Thoracic aorta (tissue), 2 donors: ENCODE data around the gene CHN2. TPM values are rescaled to one million over a fixed set of nuclear protein-coding genes. Genes with fewer than 3 reads are reported as not detected.

Experiments used
- ATAC-seq: fragments of 150-250 bp; one replicate; pipeline ENCODE4 v1.8.0; 2017; ENCODE audit warnings: low read depth; ENCODE audit not compliant: insufficient number of reproducible peaks, low FRiP score
- DNase-seq: peaks from one replicate; pipeline ENCODE4 v3.0.0-alpha.2; 2020; ENCODE audit warnings: low spot score
- H3K27ac ChIP-seq, 2 donors: fragments of 200-600 bp; sonication (generic); 1 replicate in 1 of 2; 2 replicates in 1 of 2; pipeline ENCODE4 v1.5.1; 2016; ENCODE audit warnings: mild to moderate bottlenecking in 2 of 2, moderate library complexity in 2 of 2
- H3K27me3 ChIP-seq: fragments of 200-600 bp; sonication (generic); replicated peaks from 2 replicates; pipeline ENCODE4 v1.6.0; 2016; ENCODE audit warnings: mild to moderate bottlenecking; ENCODE audit not compliant: insufficient read depth
- H3K36me3 ChIP-seq: fragments of 200-600 bp; sonication (generic); one replicate; pipeline ENCODE4 v1.5.1; 2016
- H3K4me1 ChIP-seq, 2 donors: fragments of 200-600 bp; sonication (generic); 1 replicate in 1 of 2; 2 replicates in 1 of 2; pipeline versions ENCODE4 v1.5.1 to v1.6.0; 2016; ENCODE audit warnings: low read depth in 2 of 2, mild to moderate bottlenecking in 1 of 2; ENCODE audit not compliant: control insufficient read depth in 1 of 2
- H3K4me3 ChIP-seq: fragments of 200-600 bp; sonication (generic); 2 replicates; pipeline ENCODE4 v1.5.1; 2016; ENCODE audit warnings: mild to moderate bottlenecking
- H3K9me3 ChIP-seq: fragments of 200-600 bp; sonication (generic); 2 replicates; pipeline ENCODE4 v1.5.1; 2016
- CTCF ChIP-seq: fragments of 200-600 bp; sonication (generic); IDR thresholded peaks from one replicate; pipeline ENCODE4 v1.5.1; 2019; ENCODE audit warnings: antibody characterized with exemption
- total RNA-seq, 2 donors: library from RNA; depleted of rRNA; stranded (reverse); fragments of >200 nt; gene quantifications; one replicate each; pipeline versions ENCODE4 v1.1.0 to v1.2.3, GENCODE V29; 2016

CHN2 gene
- total RNA-seq, 2 donors from 2014 or later, result 22.6 to 44.7 TPM

- DNase-seq (no peak), ATAC-seq (no peak)
- TF ChIP-seq CTCF, result no peak
- Histone ChIP-seq H3K36me3 (no peaks in the 10 kb centered on the region), H3K27ac (no peak overlapping the region), H3K4me1 (no peaks in the 10 kb centered on the region), H3K9me3 (no peaks in the 10 kb centered on the region), H3K4me3 (no peak overlapping the region), H3K27me3 (no peaks in the 10 kb centered on the region)
Measured at GRCh38 chr7:29284696-29285443, 90.3 kb downstream of the CHN2 start.

GRCh38 chr7:29285444-29285793 is 90.8 kb downstream of the CHN2 start:
- H3K4me1 ChIP-seq, result no peaks in the 10 kb centered on the region
- H3K27ac ChIP-seq, result no peak overlapping the region
- ATAC-seq, result no peak
- no peak for DNase-seq
- no peak for TF ChIP-seq CTCF
- H3K4me3 ChIP-seq, result no peak overlapping the region
- no peaks in the 10 kb centered on the region for H3K9me3 ChIP-seq
- no peaks in the 10 kb centered on the region for H3K27me3 ChIP-seq
- no peaks in the 10 kb centered on the region for H3K36me3 ChIP-seq

DNA sequence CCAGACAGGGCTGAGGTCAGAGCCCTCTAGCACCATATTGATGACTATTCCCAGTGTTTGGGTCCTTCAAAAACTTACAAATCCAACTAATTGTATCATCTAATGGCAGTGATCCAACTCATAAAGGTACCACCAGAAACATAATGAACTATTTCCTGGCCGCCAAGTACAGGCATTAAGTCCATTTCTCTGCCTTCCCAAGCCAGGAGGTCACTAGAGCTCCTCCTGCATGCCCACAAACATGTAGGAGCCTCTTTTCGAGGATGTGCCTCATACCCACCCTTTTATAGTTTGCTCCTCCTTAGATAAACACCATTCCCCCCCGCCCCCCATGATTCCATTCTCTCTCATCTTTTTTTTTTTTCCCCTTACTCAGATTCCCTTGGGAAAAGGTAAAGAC is 91.3 kb downstream of the CHN2 start:
- ATAC-seq, result no peak
- H3K9me3 ChIP-seq, result no peaks in the 10 kb centered on the region
- H3K27ac ChIP-seq, result no peak overlapping the region
- no peak for TF ChIP-seq CTCF
- DNase-seq, result no peak
- H3K4me1 ChIP-seq, result no peaks in the 10 kb centered on the region
- H3K4me3 ChIP-seq, result no peak overlapping the region
- no peaks in the 10 kb centered on the region for H3K27me3 ChIP-seq
- no peaks in the 10 kb centered on the region for H3K36me3 ChIP-seq

GRCh38 chr7:29287366-29287765 is 92.8 kb downstream of the CHN2 start:
- TF ChIP-seq CTCF, result no peak
- DNase-seq (no peak), ATAC-seq (no peak)
- Histone ChIP-seq H3K27me3 (no peaks in the 10 kb centered on the region), H3K4me3 (no peak overlapping the region), H3K27ac (no peak overlapping the region), H3K4me1 (no peaks in the 10 kb centered on the region), H3K9me3 (no peaks in the 10 kb centered on the region), H3K36me3 (no peaks in the 10 kb centered on the region)

DNA sequence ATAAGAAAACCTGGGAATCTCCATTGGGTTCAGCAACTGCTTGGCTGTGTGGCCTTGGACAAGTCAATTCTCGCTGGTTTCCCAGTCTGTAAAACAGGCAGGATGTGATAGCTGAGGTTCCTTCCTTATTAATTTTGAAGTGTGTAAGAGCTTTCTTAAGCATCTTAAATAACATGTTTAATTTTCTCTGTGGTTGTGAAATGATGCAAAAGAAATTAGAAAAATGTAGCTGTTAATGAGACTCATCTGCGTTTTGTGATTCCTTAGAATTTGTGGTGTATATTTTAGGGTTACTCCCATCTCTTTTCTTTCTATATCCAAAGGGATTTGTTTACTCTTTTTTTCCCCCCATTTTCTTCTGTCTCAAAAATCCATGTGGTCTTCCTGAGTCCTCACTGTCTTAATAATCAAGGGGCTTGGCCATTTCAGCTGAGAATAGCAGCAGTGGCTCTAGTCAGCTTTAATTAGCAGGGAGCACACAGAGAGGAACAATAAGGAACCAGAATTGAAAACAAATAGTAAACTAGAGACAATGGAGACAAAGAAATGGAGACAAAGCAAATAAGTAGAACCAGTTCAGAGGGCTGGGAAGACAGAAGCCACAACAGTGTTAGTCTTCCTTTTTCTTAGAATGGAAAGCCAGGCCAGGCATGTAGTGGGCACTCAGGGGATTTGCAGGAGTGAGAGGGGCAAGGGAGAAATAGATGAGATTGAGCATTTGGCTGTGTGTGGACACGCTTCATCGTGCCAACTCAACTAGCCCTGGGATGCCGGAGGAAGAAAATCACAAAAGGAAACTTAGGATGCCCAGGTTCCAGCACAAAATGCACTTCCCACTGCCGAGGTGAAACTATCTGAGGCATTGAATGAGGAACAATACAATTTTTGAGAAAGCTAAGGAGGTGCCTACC is 93.9 kb downstream of the CHN2 start:
- ATAC-seq, result no peak
- H3K36me3 ChIP-seq, result no peaks in the 10 kb centered on the region

More for the DNA sequence above, 93.9 kb downstream of the CHN2 start:
- Histone ChIP-seq H3K4me1 (no peaks in the 10 kb centered on the region), H3K27me3 (no peaks in the 10 kb centered on the region), H3K4me3 (no peak overlapping the region), H3K27ac (no peak overlapping the region), H3K9me3 (no peaks in the 10 kb centered on the region)
- DNase-seq, result no peak
- TF ChIP-seq CTCF, result no peak
